Measurements from ENCODE around the gene HAVCR2.
"Not testable (repeated sequence)": the region's sequence is repeated elsewhere in the genome, so short reads cannot be mapped to it uniquely, and the experiment has no call there.

The HAVCR2 gene

DNA sequence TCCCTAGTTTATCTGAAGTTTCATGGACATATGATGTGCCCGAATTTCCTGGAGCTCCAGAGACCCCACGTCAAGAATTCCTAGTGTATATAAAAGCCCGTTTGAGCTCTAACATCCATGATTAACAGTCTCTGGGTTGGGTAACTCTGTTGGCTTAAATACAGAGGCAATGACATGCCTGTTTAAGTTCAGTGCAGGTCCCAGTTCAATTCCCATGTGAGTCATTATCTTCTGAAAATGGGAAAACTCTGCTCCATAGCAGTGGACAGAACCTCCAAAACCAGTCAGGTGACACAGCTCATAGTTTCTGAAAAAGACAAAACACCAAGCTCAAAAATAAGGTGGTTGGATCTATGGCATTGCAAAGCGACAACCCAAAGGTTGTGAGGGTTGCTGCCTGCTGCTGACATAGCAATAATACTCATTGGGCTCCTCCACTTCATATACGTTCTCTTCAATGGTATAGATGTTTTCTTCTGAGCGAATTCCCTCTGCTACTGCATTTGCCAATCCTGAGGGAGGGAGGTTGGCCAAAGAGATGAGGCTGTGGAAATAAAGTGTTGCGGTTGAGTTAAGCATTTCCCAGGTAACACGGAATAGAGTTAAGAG is 22.0 kb downstream of the HAVCR2 start:
- no peak for DNase-seq

DNA sequence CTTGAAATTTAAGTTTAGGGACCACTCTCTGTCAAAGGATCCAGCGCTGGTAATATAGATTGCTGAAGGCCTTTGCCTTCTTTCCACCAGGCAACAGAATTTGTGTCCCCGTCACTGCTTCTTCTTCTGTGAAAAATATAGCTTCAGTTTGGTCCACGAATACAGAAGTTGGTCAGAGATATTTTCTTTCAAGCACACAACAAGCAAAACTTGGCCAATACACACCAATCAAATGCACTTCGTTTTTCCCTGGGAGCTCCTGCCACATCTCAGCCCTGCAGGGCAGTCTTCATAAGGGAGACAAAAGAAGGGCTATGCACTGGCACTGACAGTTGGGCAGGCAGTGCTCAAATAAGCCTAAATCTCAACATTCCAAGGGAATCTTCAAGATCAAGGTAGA is 22.9 kb downstream of the HAVCR2 start:
- no peak for DNase-seq

DNA sequence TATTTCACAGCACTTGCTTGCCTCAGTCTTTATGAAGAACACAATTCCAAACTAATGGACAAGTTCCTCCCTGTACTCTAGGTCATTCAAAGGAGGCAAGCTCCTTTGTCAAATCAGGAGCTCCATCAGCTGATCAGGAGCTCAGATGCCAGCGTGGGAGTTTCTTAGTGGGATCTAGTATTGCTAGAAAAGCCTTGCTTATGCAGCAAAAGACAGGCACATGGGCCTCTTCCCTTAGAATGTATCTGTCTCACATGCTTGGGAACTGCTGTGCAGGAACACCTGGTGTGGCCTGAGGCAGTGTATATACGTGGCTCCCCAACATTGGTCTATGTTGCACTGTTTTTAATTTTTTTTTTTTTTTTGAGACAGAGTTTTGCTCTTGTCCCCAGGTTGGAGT is 28.6 kb downstream of the HAVCR2 start:
- DNase-seq: peak; percentile 13

DNA sequence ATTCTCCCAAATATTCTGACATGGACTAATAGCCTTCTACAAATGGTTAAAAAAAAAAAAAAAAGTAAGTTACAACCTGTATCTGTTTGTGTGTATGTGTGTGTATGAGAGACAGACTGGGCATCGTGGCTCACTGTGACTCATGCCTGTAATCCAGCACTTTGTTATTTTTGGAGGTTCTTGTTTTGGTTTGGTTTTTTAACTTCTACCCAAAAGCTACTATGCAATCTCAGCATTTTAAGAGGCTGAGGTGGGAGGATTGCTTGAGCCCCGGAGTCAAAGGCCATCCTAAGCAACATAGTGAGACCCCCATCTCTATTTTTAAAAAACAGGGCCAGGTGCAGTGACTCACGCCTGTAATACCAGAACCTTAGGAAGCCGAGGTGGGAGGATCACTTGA is 32.3 kb downstream of the HAVCR2 start:
- no peak for DNase-seq

DNA sequence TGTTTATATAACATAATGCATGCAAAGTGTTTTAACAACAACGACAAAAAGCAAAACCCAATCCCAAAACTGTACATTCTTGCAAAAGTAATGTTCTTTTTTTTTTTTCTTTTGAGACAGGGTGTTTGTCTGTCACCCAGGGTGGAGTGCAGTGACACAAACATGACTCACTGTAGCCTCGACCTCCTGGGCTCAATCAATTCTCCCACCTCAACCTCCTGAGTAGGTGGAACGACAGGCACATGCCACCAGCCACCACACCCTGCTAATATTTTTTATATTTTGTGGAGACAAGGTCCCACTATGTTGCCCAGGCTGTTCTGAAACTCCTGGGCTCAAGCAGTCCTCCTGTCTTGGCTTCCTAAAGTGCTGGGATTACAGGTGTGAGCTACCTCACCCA is 36.3 kb downstream of the HAVCR2 start:
- DNase-seq: no peak

DNA sequence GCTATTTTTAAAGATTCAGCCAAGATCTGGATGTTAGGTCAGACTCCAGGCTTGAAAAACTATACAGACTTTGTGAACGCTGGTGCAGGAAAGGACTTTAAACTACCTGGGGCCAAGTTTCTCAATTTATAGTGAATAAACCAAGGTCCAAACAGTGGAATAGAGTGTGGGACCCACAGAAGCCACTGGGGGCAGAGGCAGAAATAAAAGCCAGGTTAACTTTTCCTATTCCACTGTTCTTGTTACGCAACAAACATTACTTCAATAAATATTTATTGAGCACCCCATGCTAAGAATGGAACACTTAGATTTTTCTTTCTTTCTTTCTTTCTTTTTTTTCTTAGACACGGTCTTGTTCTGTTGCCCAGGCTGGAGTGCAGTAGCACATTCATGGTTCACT is 38.9 kb downstream of the HAVCR2 start:
- no peak for DNase-seq

DNA sequence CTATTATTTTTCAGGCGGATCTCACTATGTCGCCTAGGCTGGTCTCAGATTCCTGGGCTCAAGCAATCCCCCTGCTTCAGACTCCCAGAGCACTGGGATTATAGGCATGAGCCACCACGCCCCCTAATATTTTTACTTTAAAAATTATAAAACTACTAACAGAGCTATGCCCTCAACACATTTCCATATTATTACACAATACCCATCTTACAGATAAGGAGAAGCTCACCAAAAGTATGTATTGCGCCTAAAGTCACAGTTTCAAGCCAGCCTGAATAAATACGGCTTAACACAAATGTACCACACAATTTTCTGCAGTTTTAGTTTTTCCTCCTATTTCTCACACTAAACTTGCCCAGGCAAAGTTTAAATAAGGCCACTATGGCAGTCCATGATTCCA is 40.1 kb downstream of the HAVCR2 start:
- DNase-seq: no peak

DNA sequence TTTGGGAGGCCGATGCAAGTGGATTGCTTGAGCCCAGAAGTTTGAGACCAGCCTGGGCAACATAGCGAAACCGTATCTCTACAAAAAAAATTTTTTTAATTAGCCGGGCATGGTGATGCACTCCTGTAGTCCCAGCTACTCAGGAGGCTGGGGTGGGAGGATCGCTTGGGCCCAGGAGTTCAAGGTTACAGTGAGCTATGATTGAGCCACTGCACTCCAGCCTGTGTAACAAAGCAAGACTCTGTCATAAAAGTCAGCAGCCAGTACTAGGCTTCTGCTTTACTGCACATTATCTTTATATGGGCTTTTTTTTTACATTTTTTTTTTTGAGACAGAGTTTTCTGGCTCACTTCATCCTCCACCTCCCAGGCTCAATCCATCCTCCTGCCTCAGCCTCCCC is 40.5 kb downstream of the HAVCR2 start:
- no peak for DNase-seq

DNA sequence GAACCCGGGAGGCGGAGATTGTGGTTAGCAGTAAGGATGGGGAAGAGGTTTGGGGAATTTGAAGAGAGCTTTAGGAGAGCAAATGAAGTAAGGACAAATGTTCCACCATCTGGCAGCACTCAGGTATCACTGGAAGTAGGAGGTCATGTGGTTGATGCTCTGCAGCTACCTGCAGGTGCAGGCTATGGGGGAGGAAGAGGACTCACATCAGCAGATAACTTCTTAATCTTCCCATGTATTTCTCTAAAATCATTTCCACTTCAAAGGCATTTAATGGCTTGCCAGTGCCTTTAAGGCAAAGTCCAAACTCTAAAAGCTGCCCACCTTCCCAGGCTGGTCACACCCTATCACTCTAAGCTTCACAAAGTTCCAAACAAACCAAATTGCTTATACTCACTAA is 41.8 kb downstream of the HAVCR2 start:
- DNase-seq: no peak

DNA sequence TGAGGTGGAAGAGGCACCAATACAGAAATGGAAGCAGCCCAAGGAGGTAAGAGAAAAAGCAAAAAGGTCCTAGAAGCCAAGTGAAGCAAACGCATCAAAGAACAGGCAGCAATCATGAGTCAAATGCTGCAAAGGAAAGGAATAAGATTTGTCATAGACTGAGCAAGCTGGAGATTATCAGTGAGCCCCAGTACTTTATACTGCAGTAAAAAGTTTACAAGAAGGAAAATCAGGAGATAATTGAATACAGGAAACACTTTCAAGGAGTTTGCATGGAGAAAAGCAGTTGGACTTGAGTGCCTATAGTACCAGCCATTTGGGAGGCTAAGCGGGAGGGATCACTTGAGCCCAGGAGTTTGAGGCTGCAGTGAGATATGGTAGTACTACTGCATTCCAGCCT is 42.8 kb downstream of the HAVCR2 start:
- DNase-seq: no peak

DNA sequence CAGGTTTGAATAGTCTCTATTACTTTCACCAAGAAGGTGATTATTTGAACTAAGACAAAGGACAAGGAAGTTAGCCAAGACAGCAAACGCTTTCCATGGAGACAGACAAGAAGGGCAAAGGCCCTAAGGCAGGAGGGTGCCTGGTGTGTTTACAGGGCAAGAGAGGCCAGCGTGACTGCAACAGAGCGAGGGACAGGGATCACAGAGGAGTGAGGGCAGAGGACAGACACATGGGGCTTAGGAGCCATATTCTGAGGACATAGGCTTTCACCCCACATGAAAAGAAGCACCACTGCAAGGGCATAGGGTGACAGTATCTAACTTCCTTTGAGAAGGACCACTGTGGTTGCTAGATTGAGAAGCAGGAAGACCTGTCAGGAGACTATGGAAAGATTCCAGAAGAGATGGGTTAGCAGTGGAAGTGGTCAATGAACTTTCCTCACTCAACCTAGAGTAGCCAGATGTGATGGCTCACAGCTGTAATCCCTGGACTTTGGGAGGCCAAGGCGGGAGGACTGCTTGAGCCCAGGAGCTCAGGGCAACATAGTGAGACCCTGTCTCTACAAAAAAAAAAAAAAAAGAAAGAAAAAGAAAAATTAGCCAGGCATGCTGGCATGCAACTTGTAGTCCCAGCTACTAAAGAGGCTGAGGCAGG is 44.9 kb downstream of the HAVCR2 start:
- no peak for DNase-seq

DNA sequence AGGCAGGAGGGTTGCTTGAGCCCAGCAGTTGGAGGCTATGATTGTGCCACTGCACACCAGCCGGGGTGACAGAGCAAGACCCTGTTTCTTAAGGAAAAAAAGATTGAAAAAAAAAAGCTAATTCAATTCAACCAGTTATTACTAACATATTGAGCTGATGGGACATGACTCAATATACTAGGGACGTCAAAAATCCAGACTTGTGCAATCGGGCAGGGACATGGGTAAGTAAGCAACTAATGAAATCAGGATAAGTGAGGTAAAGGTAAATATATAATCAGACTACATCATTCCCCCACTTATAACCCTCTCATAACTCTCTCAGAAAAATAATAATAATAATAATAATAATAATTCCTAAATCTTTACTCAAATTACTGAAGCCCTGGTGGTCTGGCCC is 49.0 kb downstream of the HAVCR2 start:
- no peak for DNase-seq

DNA sequence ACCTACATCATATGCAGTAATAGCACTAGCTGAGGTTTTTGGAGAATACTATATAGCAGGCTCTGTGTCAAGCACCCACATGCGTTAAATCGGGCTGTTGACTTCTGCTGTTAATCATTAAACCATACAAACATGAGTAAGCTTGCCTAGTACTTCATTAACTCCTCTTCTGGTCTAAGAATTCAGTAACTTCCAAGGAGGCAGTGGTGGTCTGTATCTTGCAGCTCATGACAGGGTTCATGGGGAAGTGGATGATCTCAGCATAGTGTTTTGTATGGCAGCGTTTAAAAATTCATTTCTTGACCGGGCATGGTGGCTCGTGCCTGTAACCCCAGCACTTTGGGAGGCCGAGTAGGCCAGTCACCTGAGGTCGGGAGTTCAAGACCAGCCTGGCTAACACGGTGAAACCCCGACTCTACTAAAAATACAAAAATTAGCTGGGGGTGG is 49.7 kb downstream of the HAVCR2 start, which contains the start of gene HAVCR1:
Gene HAVCR1, minus strand, starts transcription at position 24 of the 447 bp plus-strand sequence. CDS start 1,173 bp downstream, outside the sequence.
- DNase-seq: no peak

DNA sequence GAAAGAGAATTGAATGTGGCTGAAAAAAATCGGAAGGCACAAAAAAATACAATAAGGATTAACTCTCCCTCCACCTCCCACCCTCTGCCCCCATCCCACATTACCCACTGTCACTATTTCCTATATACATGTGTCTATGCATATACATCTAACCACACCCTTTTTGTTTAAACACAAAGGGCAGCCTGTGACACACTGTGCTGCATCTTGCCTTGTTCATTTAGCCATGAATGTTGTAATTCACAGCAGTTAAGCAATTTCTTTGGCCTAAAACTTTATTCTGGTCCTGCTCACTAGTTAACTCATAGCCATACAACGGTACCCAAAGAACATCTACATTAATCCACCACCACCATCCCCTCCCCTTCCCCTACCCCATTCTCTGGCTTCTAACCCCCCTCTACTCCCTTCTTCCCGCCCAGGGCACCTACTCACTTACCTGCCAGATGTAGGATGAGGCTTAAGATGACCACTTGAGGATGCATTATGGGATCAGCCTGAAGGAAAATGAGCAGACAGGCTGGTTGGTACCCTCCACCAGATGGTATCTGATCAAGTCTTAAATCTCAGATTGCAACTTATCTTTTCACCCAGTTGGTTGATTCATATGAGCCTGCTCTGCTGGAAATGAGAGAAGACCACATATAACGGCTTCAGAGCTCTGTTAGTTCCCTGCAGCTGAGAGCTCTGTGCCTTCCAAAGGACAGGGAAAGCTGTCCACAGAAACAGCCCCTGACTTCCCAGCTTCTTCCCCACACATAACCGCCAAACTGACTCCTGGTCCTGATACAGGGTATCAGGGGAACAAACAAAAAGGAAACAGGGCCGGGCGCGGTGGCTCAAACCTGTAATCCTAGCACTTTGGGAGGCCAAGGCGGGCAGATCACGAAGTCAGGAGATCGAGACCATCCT is 51.1 kb downstream of the HAVCR2 start:
- no peak for DNase-seq

DNA sequence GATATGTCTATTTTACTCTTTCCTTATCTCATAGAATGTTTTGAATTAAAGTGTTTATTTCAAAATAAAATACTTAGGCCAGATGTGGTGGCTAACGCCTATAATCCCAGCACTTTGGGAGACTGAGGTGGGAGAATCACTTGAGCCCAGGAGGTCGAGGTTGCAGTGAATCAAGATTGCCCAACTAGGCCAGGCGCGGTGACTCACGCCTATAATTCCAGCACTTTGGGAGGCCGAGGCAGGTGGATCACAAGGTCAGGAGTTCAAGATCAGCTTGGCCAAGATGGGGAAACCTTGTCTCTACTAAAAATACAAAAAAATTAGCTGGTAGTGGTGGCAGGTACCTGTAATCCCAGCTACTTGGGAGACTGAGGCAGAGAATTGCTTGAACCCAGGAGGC is 52.0 kb downstream of the HAVCR2 start:
- not testable (repeated sequence) for DNase-seq

DNA sequence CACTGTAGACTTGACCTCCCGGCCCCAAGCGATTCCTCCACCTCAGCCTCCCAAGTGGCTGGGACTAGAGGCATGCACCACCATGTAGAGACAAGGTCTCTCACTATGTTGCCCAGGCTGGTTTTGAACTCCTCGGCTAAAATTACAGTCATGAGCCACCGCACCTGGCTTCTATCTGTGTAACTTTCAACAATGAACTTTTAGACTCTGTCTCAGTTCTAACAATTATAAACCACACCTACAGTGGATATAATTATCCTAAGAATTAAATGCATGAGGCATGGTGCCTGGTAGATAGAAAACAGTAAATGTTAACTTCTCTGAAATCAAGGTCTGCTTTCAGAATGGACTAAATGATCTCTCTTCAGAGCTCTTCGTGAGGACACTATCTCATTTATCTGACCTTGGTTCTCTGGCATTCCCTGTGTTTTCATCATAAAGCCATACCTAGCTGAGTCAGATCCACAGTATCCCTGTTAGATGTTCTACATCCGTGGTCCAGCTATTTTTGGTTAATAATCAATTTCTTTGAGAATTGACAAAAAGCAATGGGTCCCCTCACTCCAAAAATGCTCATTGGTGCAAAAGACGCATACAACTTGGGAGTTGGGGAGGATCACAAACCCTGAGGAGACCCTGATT is 57.1 kb downstream of the HAVCR2 start:
- DNase-seq: no peak

DNA sequence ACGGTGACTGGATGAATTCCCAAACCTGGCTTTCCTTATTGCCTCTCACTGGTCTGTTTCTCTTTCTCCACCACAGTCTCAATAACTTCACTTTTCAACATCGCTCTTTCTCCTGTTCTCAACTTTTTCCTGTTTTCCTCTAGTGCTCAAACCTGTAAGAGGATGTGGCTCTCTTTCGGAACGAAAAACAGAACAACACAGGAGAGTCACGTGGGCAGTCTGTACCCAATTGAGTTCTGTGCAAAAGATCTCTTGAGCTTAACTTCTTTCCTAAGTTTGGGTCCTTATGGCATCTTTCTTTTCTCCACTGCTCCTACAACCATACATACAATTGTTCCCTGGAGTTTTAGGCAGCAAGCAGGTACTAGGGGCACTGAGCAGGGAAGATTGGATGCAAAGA is 58.8 kb downstream of the HAVCR2 start:
- no peak for DNase-seq

DNA sequence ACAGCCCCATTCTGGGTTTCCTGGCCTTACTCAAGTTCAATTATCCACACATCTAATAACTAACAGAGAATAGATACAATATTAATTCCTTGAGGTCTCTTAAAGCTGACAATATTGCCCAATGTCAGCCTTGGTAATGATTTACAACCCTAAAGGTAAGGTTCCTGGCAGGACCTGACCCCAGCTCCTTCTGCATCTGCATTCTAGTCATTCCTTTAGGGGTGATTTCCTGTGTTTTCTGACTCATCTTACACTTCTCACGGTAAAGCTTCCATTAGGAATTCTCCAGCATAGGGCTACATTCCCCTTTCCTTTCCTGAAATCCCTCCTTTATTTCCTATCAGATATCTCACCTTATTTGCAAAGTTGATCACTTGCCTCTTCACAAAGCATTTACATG is 59.2 kb downstream of the HAVCR2 start:
- no peak for DNase-seq

DNA sequence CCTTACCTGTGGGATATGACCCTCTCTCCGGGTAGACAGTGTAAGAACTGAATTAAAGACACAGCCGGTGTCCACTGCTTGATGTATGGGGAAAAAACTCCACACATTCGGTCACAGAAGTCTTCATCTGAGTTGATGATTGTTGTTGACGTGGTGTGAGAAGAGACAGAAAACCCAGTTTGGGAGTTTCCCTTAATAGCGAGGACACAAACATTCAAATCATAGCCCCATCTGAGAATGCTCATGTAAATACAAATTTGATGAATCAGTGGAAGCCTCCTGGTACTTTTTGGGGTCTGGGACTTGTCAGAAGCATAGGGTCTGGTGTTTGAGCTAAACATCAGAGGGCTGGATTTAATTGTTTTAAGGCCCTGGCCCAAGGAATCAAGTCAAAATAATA is 60.9 kb downstream of the HAVCR2 start:
- no peak for DNase-seq

DNA sequence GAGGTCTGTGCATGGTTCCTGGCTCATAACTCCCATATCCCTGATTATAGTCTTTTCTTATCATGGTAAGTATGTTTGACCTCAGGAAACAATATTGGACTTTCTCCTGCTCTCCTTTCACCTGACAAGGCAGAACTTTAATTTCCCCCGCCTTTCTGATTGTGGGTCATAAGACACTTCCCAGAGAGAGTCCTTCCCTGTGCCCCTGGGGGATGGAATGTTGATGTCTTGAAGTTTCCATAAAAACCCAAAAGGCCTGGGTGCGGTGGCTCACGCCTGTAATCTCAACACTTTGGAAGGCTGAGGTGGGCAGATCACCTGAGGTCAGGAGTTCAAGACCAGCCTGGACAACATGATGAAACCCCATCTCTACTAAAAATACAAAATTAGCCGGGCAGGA is 61.8 kb downstream of the HAVCR2 start:
- DNase-seq: not testable (repeated sequence)

DNA sequence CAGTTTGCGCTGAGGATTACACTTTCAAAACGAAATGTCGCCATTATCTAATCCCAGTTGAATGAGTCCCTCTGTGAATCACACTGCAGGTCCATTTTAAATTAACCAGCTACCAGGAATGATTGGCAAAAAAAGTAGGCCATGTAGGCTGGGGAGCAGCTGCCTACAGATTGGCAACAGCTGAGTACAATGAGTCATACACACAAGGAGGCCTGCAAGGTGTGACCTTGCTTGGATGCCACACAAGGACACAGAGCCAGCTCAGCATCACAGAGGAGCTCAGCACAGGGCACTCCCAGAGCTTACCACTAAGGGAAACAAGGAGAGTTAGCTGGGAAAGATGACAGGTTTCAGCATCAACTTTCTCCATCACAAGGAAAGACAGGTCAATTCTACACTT is 62.8 kb downstream of the HAVCR2 start:
- peak; percentile 26 for DNase-seq

DNA sequence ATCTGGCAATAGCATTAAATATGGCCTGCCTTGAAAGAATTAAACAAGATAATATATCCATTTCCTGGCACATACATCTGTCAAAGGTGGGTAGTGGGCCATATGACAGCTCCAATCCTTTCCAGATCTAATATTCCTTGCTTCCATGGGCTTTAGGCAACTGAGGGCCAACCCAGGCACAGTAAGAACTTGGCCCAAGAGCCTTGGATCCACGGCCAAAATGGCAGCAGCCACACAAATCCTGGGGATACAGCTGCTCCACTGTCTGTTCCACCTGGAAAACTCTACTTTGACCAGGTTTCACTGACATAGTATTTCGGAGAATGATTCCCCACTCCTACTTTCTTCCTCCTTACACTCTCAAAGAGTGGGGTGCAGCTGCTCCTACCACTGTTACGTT is 63.2 kb downstream of the HAVCR2 start:
- DNase-seq: no peak

DNA sequence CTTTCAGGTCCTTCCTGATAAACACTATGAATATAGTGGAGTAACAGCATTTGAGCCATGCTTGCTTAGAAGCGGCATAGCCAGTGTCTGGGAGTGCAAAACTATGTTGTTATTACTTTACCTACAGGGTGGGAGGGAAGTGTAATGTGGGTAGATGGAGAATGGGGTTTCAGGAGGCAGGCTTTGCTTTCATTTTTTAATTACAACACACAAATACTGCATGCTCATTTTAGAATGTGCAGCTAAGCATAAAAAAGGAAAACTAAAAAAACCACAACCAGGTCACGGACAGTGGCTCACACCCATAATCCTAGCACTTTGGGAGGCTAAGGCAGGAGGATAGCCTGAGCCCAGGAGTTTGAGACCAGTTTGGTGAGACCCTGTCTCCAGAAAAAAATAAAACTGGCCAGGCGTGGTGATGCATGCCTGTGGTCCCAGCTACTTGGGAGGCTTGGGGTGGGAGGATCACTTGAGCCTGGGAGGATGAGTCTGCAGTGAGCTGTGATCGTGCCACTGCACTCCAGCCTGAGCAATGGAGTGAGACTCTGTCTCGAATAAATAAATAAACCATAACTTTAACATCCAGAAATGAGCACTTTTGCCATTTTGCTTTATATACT is 70.2 kb downstream of the HAVCR2 start:
- no peak for DNase-seq
